HEK293 (cell line): Measurements from ENCODE around the gene CHRM4.

Experiments
- BCL11B ChIP-seq: fragments of 450-650 bp; formaldehyde crosslinking; IDR thresholded peaks from 2 replicates; pipeline ENCODE4 v1.5.1; 2016; ENCODE audit warnings: low read depth, missing biosample characterization, missing genetic modification characterization
- BCL6B ChIP-seq: fragments of 450-650 bp; formaldehyde crosslinking; IDR thresholded peaks from 2 replicates; pipeline ENCODE4 v1.5.1; 2017; ENCODE audit warnings: missing biosample characterization, missing genetic modification characterization
- HOXD13 ChIP-seq: sonication (generic); formaldehyde crosslinking; IDR thresholded peaks from 2 replicates; pipeline ENCODE4 v1.8.0; 2022; ENCODE audit warnings: missing genetic modification reagents, borderline replicate concordance
- MEIS1 ChIP-seq: sonication (generic); formaldehyde crosslinking; IDR thresholded peaks from 2 replicates; pipeline ENCODE4 v1.8.1; 2022; ENCODE audit warnings: missing genetic modification reagents, mild to moderate bottlenecking, borderline replicate concordance
- PBX3 ChIP-seq: sonication (generic); formaldehyde crosslinking; IDR thresholded peaks from 2 replicates; pipeline ENCODE4 v1.8.1; 2022; ENCODE audit warnings: mild to moderate bottlenecking, moderate library complexity, missing genetic modification reagents
- SETDB1 ChIP-seq: IDR thresholded peaks from one replicate; pipeline ENCODE4 v1.6.1; 2017; ENCODE audit warnings: mild to moderate bottlenecking, low read length, moderate library complexity, mixed read lengths; ENCODE audit not compliant: insufficient read length
- SP3 ChIP-seq: fragments of 450-650 bp; formaldehyde crosslinking; IDR thresholded peaks from 2 replicates; pipeline ENCODE4 v1.5.1; 2016; ENCODE audit warnings: missing biosample characterization, missing genetic modification characterization
- SP7 ChIP-seq: fragments of 450-650 bp; formaldehyde crosslinking; IDR thresholded peaks from 2 replicates; pipeline ENCODE4 v1.5.1; 2016; ENCODE audit warnings: missing biosample characterization, missing genetic modification characterization
- YY2 ChIP-seq: fragments of 450-650 bp; formaldehyde crosslinking; IDR thresholded peaks from 2 replicates; pipeline ENCODE4 v1.5.1; 2016; ENCODE audit warnings: missing biosample characterization, missing genetic modification characterization
- ZBTB6 ChIP-seq: fragments of 450-650 bp; formaldehyde crosslinking; IDR thresholded peaks from 2 replicates; pipeline ENCODE4 v1.5.1; 2017; ENCODE audit warnings: missing biosample characterization, missing genetic modification characterization
- ZBTB8A ChIP-seq: fragments of 450-650 bp; formaldehyde crosslinking; IDR thresholded peaks from 2 replicates; pipeline ENCODE4 v1.5.1; 2016; ENCODE audit warnings: missing biosample characterization, missing genetic modification characterization
- ZEB2 ChIP-seq: fragments of 450-650 bp; formaldehyde crosslinking; IDR thresholded peaks from 2 replicates; pipeline ENCODE4 v1.5.1; 2016; ENCODE audit warnings: missing biosample characterization, missing genetic modification characterization
- ZFHX2 ChIP-seq: fragments of 450-650 bp; formaldehyde crosslinking; conservative IDR thresholded peaks from 2 replicates; pipeline ENCODE4 v1.5.1; 2016; ENCODE audit warnings: missing biosample characterization, missing genetic modification characterization
- ZFP37 ChIP-seq: fragments of 450-650 bp; formaldehyde crosslinking; IDR thresholded peaks from 2 replicates; pipeline ENCODE4 v1.5.1; 2016; ENCODE audit warnings: missing biosample characterization, missing genetic modification characterization
- ZNF112 ChIP-seq: fragments of 450-650 bp; formaldehyde crosslinking; IDR thresholded peaks from 2 replicates; pipeline ENCODE4 v1.5.0; 2017; ENCODE audit warnings: missing biosample characterization, missing genetic modification characterization
- ZNF132 ChIP-seq: fragments of 450-650 bp; formaldehyde crosslinking; IDR thresholded peaks from 2 replicates; pipeline ENCODE4 v1.5.1; 2017; ENCODE audit warnings: missing biosample characterization, missing genetic modification characterization, borderline replicate concordance
- ZNF174 ChIP-seq: fragments of 450-650 bp; formaldehyde crosslinking; IDR thresholded peaks from 2 replicates; pipeline ENCODE4 v1.5.0; 2017; ENCODE audit warnings: missing biosample characterization, mild to moderate bottlenecking, missing genetic modification characterization
- ZNF211 ChIP-seq: fragments of 450-650 bp; formaldehyde crosslinking; IDR thresholded peaks from 2 replicates; pipeline ENCODE4 v1.5.1; 2016; ENCODE audit warnings: low read depth, missing biosample characterization, missing genetic modification characterization
- ZNF366 ChIP-seq: fragments of 450-650 bp; formaldehyde crosslinking; conservative IDR thresholded peaks from 2 replicates; pipeline ENCODE4 v1.5.1; 2016; ENCODE audit warnings: missing biosample characterization, missing genetic modification characterization
- ZNF404 ChIP-seq: fragments of 450-650 bp; formaldehyde crosslinking; IDR thresholded peaks from 2 replicates; pipeline ENCODE4 v1.5.1; 2017; ENCODE audit warnings: missing biosample characterization, missing genetic modification characterization
- ZNF501 ChIP-seq: fragments of 450-650 bp; formaldehyde crosslinking; IDR thresholded peaks from 2 replicates; pipeline ENCODE4 v1.5.1; 2016; ENCODE audit warnings: missing biosample characterization, missing genetic modification characterization
- ZNF585B ChIP-seq: fragments of 450-650 bp; formaldehyde crosslinking; IDR thresholded peaks from 2 replicates; pipeline ENCODE4 v1.5.1; 2016; ENCODE audit warnings: missing biosample characterization, missing genetic modification characterization
- ZNF596 ChIP-seq: fragments of 450-650 bp; IDR thresholded peaks from 2 replicates; pipeline ENCODE4 v1.5.0; 2018; ENCODE audit warnings: missing biosample characterization, mild to moderate bottlenecking, missing genetic modification characterization, moderate library complexity
- ZNF747 ChIP-seq: fragments of 450-650 bp; formaldehyde crosslinking; IDR thresholded peaks from 2 replicates; pipeline ENCODE4 v1.5.1; 2016; ENCODE audit warnings: missing biosample characterization, missing genetic modification characterization
- ZNF76 ChIP-seq: fragments of 450-650 bp; formaldehyde crosslinking; IDR thresholded peaks from 2 replicates; pipeline ENCODE4; 2016; ENCODE audit warnings: low read depth, missing biosample characterization, missing genetic modification characterization, borderline replicate concordance
- TF ChIP-seq, protein P1 (sequence below): fragments of 450-650 bp; formaldehyde crosslinking; IDR thresholded peaks from 2 replicates; pipeline ENCODE4 v1.5.1; 2016; ENCODE audit warnings: missing biosample characterization, missing genetic modification characterization
- TF ChIP-seq, protein P2 (sequence below): fragments of 450-650 bp; formaldehyde crosslinking; IDR thresholded peaks from 2 replicates; pipeline ENCODE4; 2016; ENCODE audit warnings: missing biosample characterization, missing genetic modification characterization
- TF ChIP-seq, protein P3 (sequence below): fragments of 450-650 bp; formaldehyde crosslinking; IDR thresholded peaks from 2 replicates; pipeline ENCODE4 v1.5.1; 2016; ENCODE audit warnings: missing biosample characterization, missing genetic modification characterization
- TF ChIP-seq, protein P4 (sequence below): fragments of 450-650 bp; formaldehyde crosslinking; IDR thresholded peaks from 2 replicates; pipeline ENCODE4 v1.5.1; 2016; ENCODE audit warnings: missing biosample characterization, missing genetic modification characterization

CHRM4 gene

DNA sequence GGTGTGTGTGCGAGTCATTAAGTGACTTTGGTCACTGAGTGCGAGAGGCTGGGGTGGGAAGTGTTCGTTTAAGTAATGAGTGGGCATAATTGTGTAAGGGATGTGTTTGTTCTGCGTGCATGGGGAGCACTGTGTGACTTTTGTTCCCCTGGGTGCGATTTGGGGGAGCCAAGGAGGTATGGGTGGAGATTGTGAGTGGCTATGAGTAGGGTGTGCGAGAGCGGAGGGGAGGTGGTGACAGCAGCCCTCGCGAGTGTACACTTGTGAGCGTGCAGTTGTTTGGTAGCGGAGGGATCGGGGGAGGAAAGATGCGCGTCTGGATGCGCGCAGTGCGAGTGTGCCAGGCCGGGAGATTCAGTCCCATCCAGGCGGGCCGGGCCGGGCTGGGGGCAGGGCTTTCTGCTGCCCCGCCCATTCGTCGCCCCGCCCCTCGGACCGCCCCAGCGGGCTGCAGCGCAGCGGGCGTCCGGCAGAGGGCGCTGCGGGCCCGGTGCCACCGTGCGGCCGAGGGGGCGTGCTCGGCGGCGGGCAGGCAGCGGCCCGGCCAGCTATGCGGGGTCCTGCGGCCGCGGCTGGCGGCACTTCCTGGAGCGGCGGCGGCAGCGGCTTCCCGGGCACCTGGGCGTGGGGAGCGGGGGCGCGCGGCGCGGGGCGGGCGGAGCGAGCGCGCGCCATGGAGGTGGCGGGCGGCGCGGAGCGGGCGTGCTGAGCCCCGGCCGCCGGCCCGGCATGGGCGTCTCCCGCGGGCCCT lies 44.5 kb downstream of the CHRM4 start, which contains the start of gene DGKZ (continued):
- peak; percentile 41; the same call in 1 of the 2 replicates for TF ChIP-seq PBX3 (CRISPR knock-in tag)
- TF ChIP-seq ZNF404 (tag by site-specific recombination): no peak
- TF ChIP-seq, protein P1, sequence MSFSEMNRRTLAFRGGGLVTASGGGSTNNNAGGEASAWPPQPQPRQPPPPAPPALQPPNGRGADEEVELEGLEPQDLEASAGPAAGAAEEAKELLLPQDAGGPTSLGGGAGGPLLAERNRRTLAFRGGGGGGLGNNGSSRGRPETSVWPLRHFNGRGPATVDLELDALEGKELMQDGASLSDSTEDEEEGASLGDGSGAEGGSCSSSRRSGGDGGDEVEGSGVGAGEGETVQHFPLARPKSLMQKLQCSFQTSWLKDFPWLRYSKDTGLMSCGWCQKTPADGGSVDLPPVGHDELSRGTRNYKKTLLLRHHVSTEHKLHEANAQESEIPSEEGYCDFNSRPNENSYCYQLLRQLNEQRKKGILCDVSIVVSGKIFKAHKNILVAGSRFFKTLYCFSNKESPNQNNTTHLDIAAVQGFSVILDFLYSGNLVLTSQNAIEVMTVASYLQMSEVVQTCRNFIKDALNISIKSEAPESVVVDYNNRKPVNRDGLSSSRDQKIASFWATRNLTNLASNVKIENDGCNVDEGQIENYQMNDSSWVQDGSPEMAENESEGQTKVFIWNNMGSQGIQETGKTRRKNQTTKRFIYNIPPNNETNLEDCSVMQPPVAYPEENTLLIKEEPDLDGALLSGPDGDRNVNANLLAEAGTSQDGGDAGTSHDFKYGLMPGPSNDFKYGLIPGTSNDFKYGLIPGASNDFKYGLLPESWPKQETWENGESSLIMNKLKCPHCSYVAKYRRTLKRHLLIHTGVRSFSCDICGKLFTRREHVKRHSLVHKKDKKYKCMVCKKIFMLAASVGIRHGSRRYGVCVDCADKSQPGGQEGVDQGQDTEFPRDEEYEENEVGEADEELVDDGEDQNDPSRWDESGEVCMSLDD (tag by site-specific recombination): no peak
- no peak for TF ChIP-seq ZNF174 (tag by site-specific recombination)
- TF ChIP-seq ZNF112 (tag by site-specific recombination): no peak
- TF ChIP-seq YY2 (tag by site-specific recombination): no peak
- TF ChIP-seq SETDB1: no peak
- no peak for TF ChIP-seq ZNF132 (tag by site-specific recombination)
- no peak for TF ChIP-seq BCL6B
- TF ChIP-seq ZFP37: no peak
- peak; percentile 36; the same call in 1 of the 2 replicates for TF ChIP-seq ZNF366 (tag by site-specific recombination)
- 0 out of 2 replicates have a peak, but pooled peaks have one; percentile 24 for TF ChIP-seq ZNF501 (tag by site-specific recombination)
- TF ChIP-seq HOXD13: no peak; the same call in 1 of the 2 replicates
- TF ChIP-seq, protein P2, sequence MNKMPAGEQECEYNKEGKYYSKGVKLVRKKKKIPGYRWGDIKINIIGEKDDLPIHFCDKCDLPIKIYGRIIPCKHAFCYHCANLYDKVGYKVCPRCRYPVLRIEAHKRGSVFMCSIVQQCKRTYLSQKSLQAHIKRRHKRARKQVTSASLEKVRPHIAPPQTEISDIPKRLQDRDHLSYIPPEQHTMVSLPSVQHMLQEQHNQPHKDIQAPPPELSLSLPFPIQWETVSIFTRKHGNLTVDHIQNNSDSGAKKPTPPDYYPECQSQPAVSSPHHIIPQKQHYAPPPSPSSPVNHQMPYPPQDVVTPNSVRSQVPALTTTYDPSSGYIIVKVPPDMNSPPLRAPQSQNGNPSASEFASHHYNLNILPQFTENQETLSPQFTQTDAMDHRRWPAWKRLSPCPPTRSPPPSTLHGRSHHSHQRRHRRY (tag by site-specific recombination): no peak
- peak; percentile 69 for TF ChIP-seq SP3
- no peak for TF ChIP-seq ZNF596
- TF ChIP-seq SP7 (tag by site-specific recombination): 0 out of 2 replicates have a peak, but pooled peaks have one; percentile 42
- no peak for TF ChIP-seq ZNF585B
- TF ChIP-seq ZBTB8A (tag by site-specific recombination): no peak
- TF ChIP-seq, protein P3, sequence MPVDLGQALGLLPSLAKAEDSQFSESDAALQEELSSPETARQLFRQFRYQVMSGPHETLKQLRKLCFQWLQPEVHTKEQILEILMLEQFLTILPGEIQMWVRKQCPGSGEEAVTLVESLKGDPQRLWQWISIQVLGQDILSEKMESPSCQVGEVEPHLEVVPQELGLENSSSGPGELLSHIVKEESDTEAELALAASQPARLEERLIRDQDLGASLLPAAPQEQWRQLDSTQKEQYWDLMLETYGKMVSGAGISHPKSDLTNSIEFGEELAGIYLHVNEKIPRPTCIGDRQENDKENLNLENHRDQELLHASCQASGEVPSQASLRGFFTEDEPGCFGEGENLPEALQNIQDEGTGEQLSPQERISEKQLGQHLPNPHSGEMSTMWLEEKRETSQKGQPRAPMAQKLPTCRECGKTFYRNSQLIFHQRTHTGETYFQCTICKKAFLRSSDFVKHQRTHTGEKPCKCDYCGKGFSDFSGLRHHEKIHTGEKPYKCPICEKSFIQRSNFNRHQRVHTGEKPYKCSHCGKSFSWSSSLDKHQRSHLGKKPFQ: no peak
- TF ChIP-seq MEIS1 (CRISPR knock-in tag): no peak
- TF ChIP-seq, protein P4, sequence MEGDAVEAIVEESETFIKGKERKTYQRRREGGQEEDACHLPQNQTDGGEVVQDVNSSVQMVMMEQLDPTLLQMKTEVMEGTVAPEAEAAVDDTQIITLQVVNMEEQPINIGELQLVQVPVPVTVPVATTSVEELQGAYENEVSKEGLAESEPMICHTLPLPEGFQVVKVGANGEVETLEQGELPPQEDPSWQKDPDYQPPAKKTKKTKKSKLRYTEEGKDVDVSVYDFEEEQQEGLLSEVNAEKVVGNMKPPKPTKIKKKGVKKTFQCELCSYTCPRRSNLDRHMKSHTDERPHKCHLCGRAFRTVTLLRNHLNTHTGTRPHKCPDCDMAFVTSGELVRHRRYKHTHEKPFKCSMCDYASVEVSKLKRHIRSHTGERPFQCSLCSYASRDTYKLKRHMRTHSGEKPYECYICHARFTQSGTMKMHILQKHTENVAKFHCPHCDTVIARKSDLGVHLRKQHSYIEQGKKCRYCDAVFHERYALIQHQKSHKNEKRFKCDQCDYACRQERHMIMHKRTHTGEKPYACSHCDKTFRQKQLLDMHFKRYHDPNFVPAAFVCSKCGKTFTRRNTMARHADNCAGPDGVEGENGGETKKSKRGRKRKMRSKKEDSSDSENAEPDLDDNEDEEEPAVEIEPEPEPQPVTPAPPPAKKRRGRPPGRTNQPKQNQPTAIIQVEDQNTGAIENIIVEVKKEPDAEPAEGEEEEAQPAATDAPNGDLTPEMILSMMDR: no peak; the same call in 1 of the 2 replicates
- no peak for TF ChIP-seq ZNF76 (tag by site-specific recombination)
- no peak for TF ChIP-seq ZBTB6 (tag by site-specific recombination)
- 0 out of 2 replicates have a peak, but pooled peaks have one; percentile 26 for TF ChIP-seq ZEB2 (tag by site-specific recombination)
- TF ChIP-seq ZNF211 (tag by site-specific recombination): no peak
- TF ChIP-seq BCL11B: no peak
- peak; percentile 30; the same call in 1 of the 2 replicates for TF ChIP-seq ZFHX2
- TF ChIP-seq ZNF747: no peak
